Activated B cell treated with CpG ODN at 0.5 μM for 24 hours (primary cell): Measurements from ENCODE around the gene GALNTL6. TPM values are rescaled to one million over a fixed set of nuclear protein-coding genes. Genes with fewer than 3 reads are reported as not detected.

Source experiments
- ATAC-seq: fragments of 200-7000 bp; cut with Tn5 transposase; one replicate; pipeline ENCODE4 v1.10.0; 2021; ENCODE audit warnings: low read depth, mild to moderate bottlenecking, moderate library complexity
- CTCF ChIA-PET: fragments of 350-600 bp; sonication (Branson Sonifier 250); formaldehyde crosslinking; loops from one replicate; lab custom pipeline; 2021; ENCODE audit warnings: antibody characterized with exemption; lab: Charles Lee
- POLR2A ChIA-PET: fragments of 350-600 bp; sonication (Branson Sonifier 250); formaldehyde crosslinking; loops from one replicate; lab custom pipeline; 2021; ENCODE audit warnings: antibody characterized with exemption; lab: Charles Lee
- DNase-seq: peaks from one replicate; pipeline ENCODE4 v3.0.0; 2022
- H3K27ac Mint-ChIP-seq: one replicate; pipeline ENCODE4 v1.8.0; 2020; ENCODE audit warnings: mixed read lengths
- H3K27me3 Mint-ChIP-seq: one replicate; pipeline ENCODE4 v1.8.0; 2021; ENCODE audit warnings: mixed read lengths
- H3K36me3 Mint-ChIP-seq: one replicate; pipeline ENCODE4 v1.8.0; 2021; ENCODE audit warnings: low read depth, mixed read lengths
- H3K4me1 Mint-ChIP-seq: one replicate; pipeline ENCODE4 v1.8.0; 2021; ENCODE audit warnings: mixed read lengths
- H3K4me3 Mint-ChIP-seq: one replicate; pipeline ENCODE4 v1.8.0; 2020; ENCODE audit warnings: mild to moderate bottlenecking, mixed read lengths
- H3K9me3 Mint-ChIP-seq: one replicate; pipeline ENCODE4 v1.8.0; 2020; ENCODE audit warnings: mixed read lengths
- intact Hi-C: fragments of 100-400 bp; cut with micrococcal nuclease; formaldehyde crosslinking; loops from one replicate; pipeline ENCODE4 v1.15.1; 2024
- total RNA-seq: library from RNA; stranded (reverse); gene quantifications from 2 replicates; pipeline ENCODE4 v1.2.3, GENCODE V29; 2022
- TF ChIP-seq, protein P1 (sequence below): fragments of 200-600 bp; IDR thresholded peaks from one replicate; pipeline ENCODE4 v1.8.0; 2022; ENCODE audit warnings: antibody characterized with exemption, mild to moderate bottlenecking

The GALNTL6 gene
- total RNA-seq, 1 donor from 2014 or later: 0.20 TPM

DNA sequence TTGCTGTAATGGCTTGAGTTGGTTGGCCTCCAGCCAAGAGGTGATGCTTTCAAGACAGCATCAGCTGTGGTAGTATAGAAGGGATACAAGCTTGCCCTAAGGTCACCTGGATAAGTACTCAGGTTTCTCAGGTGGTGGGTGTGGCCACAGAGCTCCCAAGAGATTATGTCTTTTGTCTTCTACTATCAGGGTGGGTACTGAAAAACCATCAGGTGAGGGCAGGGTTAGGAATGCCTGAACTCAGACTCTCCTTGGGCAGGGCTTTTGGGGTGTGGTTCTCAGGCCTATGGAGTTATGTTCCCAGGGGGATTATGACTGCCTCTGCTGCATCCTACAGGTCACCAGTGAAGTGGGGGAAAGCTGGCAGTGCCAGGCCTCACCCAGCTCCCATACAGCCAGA, 700.8 kb downstream of the GALNTL6 start:
- no peaks in the 10 kb centered on the region for H3K9me3 Mint-ChIP-seq
- H3K36me3 Mint-ChIP-seq: no peaks in the 10 kb centered on the region
- intact Hi-C loops: no loop called here
- CTCF ChIA-PET: no interaction called here
- H3K4me3 Mint-ChIP-seq: no peak overlapping the region
- TF ChIP-seq, protein P1, sequence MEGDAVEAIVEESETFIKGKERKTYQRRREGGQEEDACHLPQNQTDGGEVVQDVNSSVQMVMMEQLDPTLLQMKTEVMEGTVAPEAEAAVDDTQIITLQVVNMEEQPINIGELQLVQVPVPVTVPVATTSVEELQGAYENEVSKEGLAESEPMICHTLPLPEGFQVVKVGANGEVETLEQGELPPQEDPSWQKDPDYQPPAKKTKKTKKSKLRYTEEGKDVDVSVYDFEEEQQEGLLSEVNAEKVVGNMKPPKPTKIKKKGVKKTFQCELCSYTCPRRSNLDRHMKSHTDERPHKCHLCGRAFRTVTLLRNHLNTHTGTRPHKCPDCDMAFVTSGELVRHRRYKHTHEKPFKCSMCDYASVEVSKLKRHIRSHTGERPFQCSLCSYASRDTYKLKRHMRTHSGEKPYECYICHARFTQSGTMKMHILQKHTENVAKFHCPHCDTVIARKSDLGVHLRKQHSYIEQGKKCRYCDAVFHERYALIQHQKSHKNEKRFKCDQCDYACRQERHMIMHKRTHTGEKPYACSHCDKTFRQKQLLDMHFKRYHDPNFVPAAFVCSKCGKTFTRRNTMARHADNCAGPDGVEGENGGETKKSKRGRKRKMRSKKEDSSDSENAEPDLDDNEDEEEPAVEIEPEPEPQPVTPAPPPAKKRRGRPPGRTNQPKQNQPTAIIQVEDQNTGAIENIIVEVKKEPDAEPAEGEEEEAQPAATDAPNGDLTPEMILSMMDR: no peak
- ATAC-seq: no peak
- POLR2A ChIA-PET: no interaction called here
- no peaks in the 10 kb centered on the region for H3K27me3 Mint-ChIP-seq
- no peak overlapping the region for H3K27ac Mint-ChIP-seq
- no peaks in the 10 kb centered on the region for H3K4me1 Mint-ChIP-seq
- no peak for DNase-seq

DNA sequence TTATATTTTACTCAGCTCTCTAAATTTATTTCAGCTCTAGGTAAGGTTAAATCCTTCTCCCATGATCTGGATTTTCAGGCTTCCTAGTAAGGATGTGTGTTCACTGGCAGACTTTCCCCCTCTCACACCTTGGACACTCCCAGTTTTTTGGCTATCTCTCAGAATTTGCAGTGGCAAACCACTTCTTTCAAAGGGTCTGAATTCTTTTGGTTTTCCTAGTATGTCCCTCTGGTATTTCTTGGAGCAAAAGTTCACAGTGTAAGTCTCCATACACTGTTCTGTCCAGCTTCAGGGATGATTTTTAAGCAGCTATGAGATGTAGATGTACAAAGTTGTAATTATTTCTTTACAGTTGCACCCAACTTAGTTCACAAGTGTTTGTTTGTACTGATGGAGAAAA, 701.6 kb downstream of the GALNTL6 start:
- ATAC-seq (no peak), DNase-seq (no peak)
- CTCF ChIA-PET: no interaction called here
- intact Hi-C loops: no loop called here
- no peaks in the 10 kb centered on the region for H3K36me3 Mint-ChIP-seq
- H3K4me3 Mint-ChIP-seq: no peak overlapping the region
- TF ChIP-seq, protein P1: no peak
- H3K4me1 Mint-ChIP-seq: no peaks in the 10 kb centered on the region
- no peaks in the 10 kb centered on the region for H3K27me3 Mint-ChIP-seq
- H3K27ac Mint-ChIP-seq: no peak overlapping the region
- POLR2A ChIA-PET: no interaction called here
- H3K9me3 Mint-ChIP-seq: no peaks in the 10 kb centered on the region

DNA sequence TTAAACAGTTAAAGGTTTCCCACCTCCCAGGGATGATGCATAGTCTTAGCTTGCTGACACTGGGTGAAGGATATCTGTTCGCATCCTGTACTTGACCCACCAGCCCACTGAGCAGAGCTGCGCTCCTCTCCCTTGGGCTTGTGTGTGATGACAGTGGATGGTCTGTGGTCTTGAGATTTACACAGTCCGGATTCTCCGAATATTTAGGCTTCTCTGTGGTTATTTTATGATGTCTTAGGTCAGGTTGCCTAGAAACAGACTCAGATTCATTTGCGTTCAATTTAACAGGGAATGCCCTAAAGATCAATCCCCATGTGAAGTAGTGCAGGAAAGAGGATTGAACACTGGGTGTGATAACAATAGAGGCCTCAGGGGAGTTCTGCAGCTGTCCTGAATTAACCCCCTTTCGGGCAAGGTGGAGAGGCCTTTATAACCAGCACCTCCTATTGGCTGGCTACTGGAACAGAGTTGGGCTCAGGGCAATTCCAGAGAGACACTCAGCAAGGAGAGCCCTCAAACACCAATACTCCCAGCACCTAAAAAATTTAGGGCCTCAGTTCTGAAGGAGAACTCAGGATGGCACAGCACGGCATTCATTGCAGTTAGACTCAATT, 702.2 kb downstream of the GALNTL6 start:
- DNase-seq: no peak
- intact Hi-C loops: no loop called here
- TF ChIP-seq, protein P1: no peak
- no peak overlapping the region for H3K27ac Mint-ChIP-seq
- POLR2A ChIA-PET: no interaction called here
- no peaks in the 10 kb centered on the region for H3K36me3 Mint-ChIP-seq
- CTCF ChIA-PET: no interaction called here
- H3K4me3 Mint-ChIP-seq: no peak overlapping the region
- no peaks in the 10 kb centered on the region for H3K9me3 Mint-ChIP-seq
- H3K4me1 Mint-ChIP-seq: no peaks in the 10 kb centered on the region
- no peak for ATAC-seq
- H3K27me3 Mint-ChIP-seq: no peaks in the 10 kb centered on the region

DNA sequence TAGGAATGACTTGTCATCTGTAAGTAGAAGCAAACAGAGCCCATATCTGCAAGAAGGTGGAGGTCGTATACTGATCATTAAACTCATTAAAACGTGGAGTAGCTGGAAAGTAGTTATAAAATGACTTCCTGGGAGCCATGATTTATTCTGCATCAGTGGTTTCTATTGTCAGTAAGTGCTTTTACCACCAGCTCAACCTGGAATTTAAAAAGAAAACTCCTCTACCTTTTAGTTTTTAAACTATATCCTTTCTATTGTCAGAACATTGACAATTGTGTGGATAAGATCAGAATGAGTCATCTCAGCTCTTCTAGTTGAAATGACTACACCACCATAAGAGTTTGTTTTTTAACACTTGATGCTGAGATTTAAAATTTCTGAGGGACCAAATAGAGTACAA, 704.2 kb downstream of the GALNTL6 start:
- H3K9me3 Mint-ChIP-seq: no peaks in the 10 kb centered on the region
- H3K4me1 Mint-ChIP-seq: no peaks in the 10 kb centered on the region
- ChIA-PET POLR2A (no interaction called here), CTCF (no interaction called here)
- intact Hi-C loops: no loop called here
- no peak overlapping the region for H3K4me3 Mint-ChIP-seq
- TF ChIP-seq, protein P1: no peak
- ATAC-seq (no peak), DNase-seq (no peak)
- no peaks in the 10 kb centered on the region for H3K27me3 Mint-ChIP-seq
- H3K27ac Mint-ChIP-seq: no peak overlapping the region
- H3K36me3 Mint-ChIP-seq: no peaks in the 10 kb centered on the region

DNA sequence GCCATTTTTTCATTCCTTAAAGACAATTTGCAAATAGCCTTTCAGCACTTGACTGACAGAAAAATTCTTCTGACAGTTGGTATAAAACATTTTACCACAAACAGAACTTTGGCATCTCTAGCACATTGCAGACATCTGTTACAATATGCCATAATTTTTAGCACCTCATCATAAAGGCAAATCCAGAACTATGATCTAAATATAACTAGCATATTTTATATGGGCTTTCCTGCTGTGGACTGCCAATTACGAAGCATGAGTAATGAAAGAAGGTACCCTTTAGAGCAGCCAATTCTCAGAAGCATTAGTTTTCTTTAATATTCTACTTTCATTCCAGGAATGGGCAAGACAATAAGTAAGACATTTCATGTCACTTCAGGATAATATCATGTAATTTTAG, 708.0 kb downstream of the GALNTL6 start:
- Mint-ChIP-seq H3K4me1 (no peaks in the 10 kb centered on the region), H3K36me3 (no peaks in the 10 kb centered on the region), H3K9me3 (no peaks in the 10 kb centered on the region), H3K4me3 (no peak overlapping the region), H3K27me3 (no peaks in the 10 kb centered on the region), H3K27ac (no peak overlapping the region)
- ATAC-seq (no peak), DNase-seq (no peak)
- TF ChIP-seq, protein P1: no peak
- POLR2A ChIA-PET: no interaction called here
- intact Hi-C loops: no loop called here
- CTCF ChIA-PET: no interaction called here
